DMS153 treated with DMSO at 0.1 percent for 48 hours (cell line): ENCODE measurements around the gene BCL2.

Experiments
- DNase-seq: peaks from one replicate; lab custom pipeline; 2025; ENCODE audit not compliant: unreplicated experiment; lab: John Stamatoyannopoulos, UW

BCL2 gene

GRCh38 chr18:63288311-63288710, 31.3 kb downstream of the BCL2 start:
- no peak for DNase-seq

GRCh38 chr18:63287691-63288220, 31.8 kb downstream of the BCL2 start:
- DNase-seq: no peak

GRCh38 chr18:63286926-63287325, 32.6 kb downstream of the BCL2 start:
- no peak for DNase-seq

GRCh38 chr18:63284827-63285733, 34.5 kb downstream of the BCL2 start:
- no peak for DNase-seq

- no peak for DNase-seq
These were observed 35.3 kb downstream of the BCL2 start for GRCh38 chr18:63284173-63284799.

- no peak for DNase-seq
These were observed 36.1 kb downstream of the BCL2 start for GRCh38 chr18:63283305-63284094.

GRCh38 chr18:63282793-63283192, 36.8 kb downstream of the BCL2 start:
- no peak for DNase-seq

GRCh38 chr18:63273222-63273927, 46.2 kb downstream of the BCL2 start:
- DNase-seq: no peak

GRCh38 chr18:63272638-63273037, 46.9 kb downstream of the BCL2 start:
- no peak for DNase-seq

- no peak for DNase-seq
These were observed 47.7 kb downstream of the BCL2 start for GRCh38 chr18:63271881-63272299.

- no peak for DNase-seq
These were observed 48.4 kb downstream of the BCL2 start for GRCh38 chr18:63271148-63271547.

- DNase-seq: no peak
These were observed 51.4 kb downstream of the BCL2 start for GRCh38 chr18:63267975-63268721.

- no peak for DNase-seq
These were observed 52.4 kb downstream of the BCL2 start for GRCh38 chr18:63266888-63267790.

GRCh38 chr18:63265326-63265725, 54.2 kb downstream of the BCL2 start:
- DNase-seq: no peak

GRCh38 chr18:63264871-63265270, 54.7 kb downstream of the BCL2 start:
- peak; percentile 90 for DNase-seq

- DNase-seq: no peak
These were observed 56.1 kb downstream of the BCL2 start for GRCh38 chr18:63263444-63263843.

GRCh38 chr18:63262369-63263335, 56.9 kb downstream of the BCL2 start:
- DNase-seq: no peak

- no peak for DNase-seq
These were observed 58.5 kb downstream of the BCL2 start for GRCh38 chr18:63261029-63261428.
